Right lobe of liver (tissue), 4 donors: ENCODE measurements around the gene IFIH1.

ENCODE experiments used
- POLR2A ChIP-seq: fragments of 450-650 bp; IDR thresholded peaks from one replicate; pipeline ENCODE4 v1.6.1; 2017; ENCODE audit warnings: antibody characterized with exemption, mild to moderate bottlenecking
- TF ChIP-seq, protein P1 (sequence below), 4 donors: fragments of 200-600 bp in 3 of 4; fragments of 450-650 bp in 1 of 4; IDR thresholded peaks; one replicate each; pipeline versions ENCODE4 v1.5.1 to v1.8.0; 2016 to 2022; ENCODE audit warnings: antibody characterized with exemption in 4 of 4, mild to moderate bottlenecking in 2 of 4
- donor health status: DM: no; HTN: no; CAD: no.
- donor health status: DM: no; HTN: no; CAD: no.
- donor health status: DM: no; HTN: yes; CAD: no.

DNA sequence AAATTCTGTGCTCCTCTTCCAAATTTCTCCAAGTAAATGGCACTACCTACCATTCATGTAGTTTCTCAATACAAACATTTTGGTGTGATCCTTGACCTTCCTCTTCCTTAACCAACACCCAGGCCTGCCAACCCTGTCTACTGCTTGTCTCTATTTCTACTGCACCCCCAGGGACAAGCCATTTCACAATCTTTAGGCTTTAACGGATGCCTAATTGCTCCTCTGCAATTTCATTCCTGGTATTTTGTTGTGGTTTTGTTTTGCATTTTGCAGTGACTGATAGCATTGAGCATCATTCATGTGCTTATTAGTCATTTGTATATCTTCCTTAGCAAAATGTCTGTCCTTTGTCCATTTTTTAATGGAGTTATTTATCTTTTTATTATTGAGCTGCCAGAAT lies 85.3 kb downstream of the IFIH1 start:
- TF ChIP-seq, protein P1, sequence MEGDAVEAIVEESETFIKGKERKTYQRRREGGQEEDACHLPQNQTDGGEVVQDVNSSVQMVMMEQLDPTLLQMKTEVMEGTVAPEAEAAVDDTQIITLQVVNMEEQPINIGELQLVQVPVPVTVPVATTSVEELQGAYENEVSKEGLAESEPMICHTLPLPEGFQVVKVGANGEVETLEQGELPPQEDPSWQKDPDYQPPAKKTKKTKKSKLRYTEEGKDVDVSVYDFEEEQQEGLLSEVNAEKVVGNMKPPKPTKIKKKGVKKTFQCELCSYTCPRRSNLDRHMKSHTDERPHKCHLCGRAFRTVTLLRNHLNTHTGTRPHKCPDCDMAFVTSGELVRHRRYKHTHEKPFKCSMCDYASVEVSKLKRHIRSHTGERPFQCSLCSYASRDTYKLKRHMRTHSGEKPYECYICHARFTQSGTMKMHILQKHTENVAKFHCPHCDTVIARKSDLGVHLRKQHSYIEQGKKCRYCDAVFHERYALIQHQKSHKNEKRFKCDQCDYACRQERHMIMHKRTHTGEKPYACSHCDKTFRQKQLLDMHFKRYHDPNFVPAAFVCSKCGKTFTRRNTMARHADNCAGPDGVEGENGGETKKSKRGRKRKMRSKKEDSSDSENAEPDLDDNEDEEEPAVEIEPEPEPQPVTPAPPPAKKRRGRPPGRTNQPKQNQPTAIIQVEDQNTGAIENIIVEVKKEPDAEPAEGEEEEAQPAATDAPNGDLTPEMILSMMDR (IDR thresholded peaks at IDR 0.05): no peak
- TF ChIP-seq POLR2A: no peak
